A549 (cell line): ENCODE measurements around the gene ANKHD1. TPM values are rescaled to one million over a fixed set of nuclear protein-coding genes. Genes with fewer than 3 reads are reported as not detected.

ENCODE experiments used
- ATAC-seq, 2 experiments: fragments of 200-7000 bp in 1 of 2; fragments of >200 bp in 1 of 2; cut with Nextera tagmentation in 1 of 2; cut with Tn5 transposase in 1 of 2; 3 replicates each; pipeline versions ENCODE4 v1.8.0 to v1.9.1; 2018 to 2020; ENCODE audit warnings: mild to moderate bottlenecking in 1 of 2, moderate library complexity in 1 of 2
- CTCF ChIA-PET: fragments of 300-600 bp; sonication (Branson Sonifier 250); formaldehyde crosslinking; extraction: SDS; loops from one replicate; lab custom pipeline; 2021; ENCODE audit warnings: antibody characterized with exemption, inconsistent platforms; lab: Yijun Ruan, JAX
- POLR2A ChIA-PET: fragments of 350-600 bp; formaldehyde crosslinking; extraction: SDS; loops from one replicate; lab custom pipeline; 2021; ENCODE audit warnings: antibody characterized with exemption, inconsistent platforms; lab: Yijun Ruan, JAX
- DNase-seq, 2 experiments: peaks; one replicate each; pipeline versions ENCODE4 v3.0.0 to v3.0.0-alpha.2; 2011 to 2016; ENCODE audit warnings: low read depth in 1 of 2, low spot score in 1 of 2
- FAIRE-seq: peaks from 2 replicates; lab custom pipeline; 2011; peaks lifted over from hg19 to GRCh38; lab: Jason Lieb, UNC
- H3K27ac ChIP-seq, 2 experiments: fragments of >200 bp; sonication (Bioruptor Twin); formaldehyde crosslinking; 3 replicates each; pipeline ENCODE4 v1.5.1; 2016 to 2017
- H3K4me1 ChIP-seq: fragments of >200 bp; sonication (Bioruptor Twin); formaldehyde crosslinking; 3 replicates; pipeline ENCODE4 v1.6.1; 2016
- H3K4me2 ChIP-seq: fragments of >200 bp; sonication (Bioruptor Twin); formaldehyde crosslinking; 3 replicates; pipeline ENCODE4 v1.6.1; 2016
- H3K4me3 ChIP-seq: fragments of >200 bp; sonication (Bioruptor Twin); formaldehyde crosslinking; 3 replicates; pipeline ENCODE4 v1.5.1; 2016
- H3K9me3 ChIP-seq: fragments of >200 bp; sonication (Bioruptor Twin); formaldehyde crosslinking; 3 replicates; pipeline ENCODE4 v1.6.1; 2016
- BHLHE40 ChIP-seq: IDR thresholded peaks from 2 replicates; pipeline ENCODE4 v1.6.1; 2012; ENCODE audit warnings: low read depth, low read length, inconsistent platforms
- CBX2 ChIP-seq: fragments of 200-600 bp; sonication (generic); IDR thresholded peaks from 2 replicates; pipeline ENCODE4 v1.6.1; 2016; ENCODE audit warnings: low read depth, mild to moderate bottlenecking, borderline replicate concordance
- CHD2 ChIP-seq: fragments of 150-350 bp; IDR thresholded peaks from 2 replicates; pipeline ENCODE4 v1.6.1; 2014; ENCODE audit warnings: low read length; ENCODE audit not compliant: partially characterized antibody
- CHD4 ChIP-seq: fragments of 200-600 bp; sonication (generic); IDR thresholded peaks from 2 replicates; pipeline ENCODE4 v1.6.1; 2016; ENCODE audit warnings: antibody characterized with exemption, mild to moderate bottlenecking, borderline replicate concordance
- CTCF ChIP-seq: fragments of >200 bp; sonication (Bioruptor Twin); formaldehyde crosslinking; IDR thresholded peaks from 3 replicates; pipeline ENCODE4 v1.5.1; 2016
- E2F6 ChIP-seq: IDR thresholded peaks from 2 replicates; pipeline ENCODE4 v1.6.1; 2012; ENCODE audit warnings: low read depth, borderline replicate concordance
- EHF ChIP-seq: fragments of 250-450 bp; sonication (Bioruptor Pico); IDR thresholded peaks from 2 replicates; pipeline ENCODE4 v1.5.0; 2020; ENCODE audit warnings: mild to moderate bottlenecking
- EHMT2 ChIP-seq: fragments of 200-600 bp; sonication (generic); IDR thresholded peaks from 2 replicates; pipeline ENCODE4 v1.6.1; 2016; ENCODE audit warnings: antibody characterized with exemption, low read depth, mild to moderate bottlenecking, moderate library complexity
- ELK1 ChIP-seq: fragments of 150-350 bp; IDR thresholded peaks from 2 replicates; pipeline ENCODE4 v1.6.1; 2014; ENCODE audit warnings: low read depth, mild to moderate bottlenecking, low read length
- EP300 ChIP-seq, 2 experiments: fragments of >200 bp; sonication (Bioruptor Twin); formaldehyde crosslinking; IDR thresholded peaks; 2 replicates in 1 of 2; 3 replicates in 1 of 2; pipeline ENCODE4 v1.6.1; 2016 to 2017
- ESRRA ChIP-seq: fragments of 150-350 bp; IDR thresholded peaks from 2 replicates; pipeline ENCODE4 v1.6.1; 2014; ENCODE audit warnings: mild to moderate bottlenecking, low read length, borderline replicate concordance
- FOSB ChIP-seq: fragments of 250-450 bp; sonication (Bioruptor Pico); IDR thresholded peaks from 2 replicates; pipeline ENCODE4 v1.5.0; 2020; ENCODE audit warnings: mild to moderate bottlenecking, moderate library complexity
- FOSL2 ChIP-seq, 2 experiments: fragments of 450-650 bp in 1 of 2; fragments of >200 bp in 1 of 2; sonication (Bioruptor Twin) in 1 of 2; formaldehyde crosslinking; IDR thresholded peaks; 2 replicates each; pipeline versions ENCODE4 v1.5.0 to v1.6.1; 2016 to 2020; ENCODE audit warnings: mild to moderate bottlenecking in 1 of 2, moderate library complexity in 1 of 2
- HOXA7 ChIP-seq: fragments of 250-450 bp; sonication (Bioruptor Pico); IDR thresholded peaks from 2 replicates; pipeline ENCODE4 v1.5.0; 2020; ENCODE audit warnings: mild to moderate bottlenecking, moderate library complexity
- HOXB13 ChIP-seq: fragments of 250-450 bp; sonication (Bioruptor Pico); IDR thresholded peaks from 2 replicates; pipeline ENCODE4 v1.5.0; 2020; ENCODE audit warnings: low read depth, mild to moderate bottlenecking, moderate library complexity
- NPAS2 ChIP-seq: fragments of 250-450 bp; sonication (Bioruptor Pico); IDR thresholded peaks from 2 replicates; pipeline ENCODE4 v1.8.0; 2022; ENCODE audit warnings: mild to moderate bottlenecking, moderate library complexity, borderline replicate concordance
- PBX3 ChIP-seq: IDR thresholded peaks from 2 replicates; pipeline ENCODE4 v1.6.1; 2012
- RARB ChIP-seq: fragments of 250-450 bp; sonication (Bioruptor Pico); IDR thresholded peaks from 2 replicates; pipeline ENCODE4 v1.8.0; 2021; ENCODE audit warnings: mild to moderate bottlenecking, moderate library complexity
- RCOR1 ChIP-seq: fragments of 150-350 bp; IDR thresholded peaks from 2 replicates; pipeline ENCODE4 v1.6.1; 2014; ENCODE audit warnings: antibody characterized with exemption, low read length, low read depth
- RNF2 ChIP-seq: fragments of 200-600 bp; sonication (generic); IDR thresholded peaks from 2 replicates; pipeline ENCODE4 v1.6.1; 2016; ENCODE audit warnings: low read depth, mild to moderate bottlenecking, antibody characterized with exemption, moderate library complexity, borderline replicate concordance
- TP53 ChIP-seq: fragments of 250-450 bp; sonication (Bioruptor Pico); IDR thresholded peaks from 2 replicates; pipeline ENCODE4 v1.5.0; 2021; ENCODE audit warnings: mild to moderate bottlenecking, moderate library complexity
- ZSCAN20 ChIP-seq: fragments of 250-450 bp; sonication (Bioruptor Pico); IDR thresholded peaks from 2 replicates; pipeline ENCODE4 v1.8.0; 2022; ENCODE audit warnings: mild to moderate bottlenecking, moderate library complexity
- WGBS: methylation state at CpG from one replicate; pipeline ENCODE4 v1.1.6; 2017; ENCODE audit errors: missing lambda C conversion rate; 5-methylcytosine and 5-hydroxymethylcytosine counted together
- polyA plus RNA-seq, 4 experiments: library from polyadenylated mRNA; depleted of rRNA in 3 of 4; stranded (reverse); fragments of >200 nt; fragmentation: RNase III in 1 of 4; extraction: RNeasy Plus Mini Kit Qiagen cat#74134 plus additional on column Dnase treatment in 1 of 4; gene quantifications; 2 replicates in 3 of 4; 3 replicates in 1 of 4; pipeline ENCODE4 v1.2.3, GENCODE V29; 2011 to 2017
- TF ChIP-seq, protein P1 (sequence below): fragments of 450-650 bp; IDR thresholded peaks from 2 replicates; pipeline ENCODE4 v1.6.1; 2014; ENCODE audit warnings: antibody characterized with exemption

ANKHD1 gene
- polyA plus RNA-seq, 2 of the 4 experiments (the other 2 are of a cell fraction): 46.9 to 94.1 TPM

DNA sequence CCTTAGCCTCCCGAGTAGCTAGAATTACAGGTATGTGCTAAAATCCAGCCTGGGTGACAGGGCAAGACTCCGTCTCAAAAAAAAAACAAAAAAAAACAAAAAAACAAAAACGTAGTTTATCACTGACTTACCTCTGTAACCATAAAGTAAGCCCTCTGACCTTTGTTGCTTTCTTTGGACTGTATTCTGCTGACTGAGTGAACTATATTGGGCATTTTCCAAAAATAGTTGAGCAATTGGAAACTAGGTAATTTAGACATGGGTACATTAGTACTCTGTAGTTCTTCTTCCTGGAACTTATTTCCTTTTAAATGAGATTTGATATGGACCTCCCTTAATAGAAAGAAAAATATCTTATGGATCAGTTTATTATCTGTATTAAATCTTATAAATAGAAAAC, 66.6 kb downstream of the ANKHD1 start:
- ATAC-seq: no peak
- no peak for FAIRE-seq
- TF ChIP-seq BHLHE40 (no peak), CHD2 (no peak), NPAS2 (no peak), RNF2 (no peak), RARB (CRISPR knock-in tag) (no peak), FOSB (CRISPR knock-in tag) (no peak), EP300 (IDR thresholded peaks at IDR 0.05) (no peak), ESRRA (no peak), PBX3 (no peak), ELK1 (no peak), E2F6 (no peak), ZSCAN20 (CRISPR knock-in tag) (no peak)
- TF ChIP-seq, protein P1, sequence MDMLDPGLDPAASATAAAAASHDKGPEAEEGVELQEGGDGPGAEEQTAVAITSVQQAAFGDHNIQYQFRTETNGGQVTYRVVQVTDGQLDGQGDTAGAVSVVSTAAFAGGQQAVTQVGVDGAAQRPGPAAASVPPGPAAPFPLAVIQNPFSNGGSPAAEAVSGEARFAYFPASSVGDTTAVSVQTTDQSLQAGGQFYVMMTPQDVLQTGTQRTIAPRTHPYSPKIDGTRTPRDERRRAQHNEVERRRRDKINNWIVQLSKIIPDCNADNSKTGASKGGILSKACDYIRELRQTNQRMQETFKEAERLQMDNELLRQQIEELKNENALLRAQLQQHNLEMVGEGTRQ: no peak
- H3K4me1 ChIP-seq: 0 out of 3 replicates have a peak, but pooled peaks cover 3% of the 10 kb centered on the region
- no peak for DNase-seq
- 79% methylated on average over 3 of the region's 3 CpGs for WGBS
- POLR2A ChIA-PET: no interaction called here
- CTCF ChIA-PET: interaction anchor here (0.7 kb wide), 1 partner anchor 17 kb away, joined by 3 read pairs; no protein-coding TSS in a partner anchor
- no peak overlapping the region for H3K4me2 ChIP-seq
- H3K9me3 ChIP-seq: no peaks in the 10 kb centered on the region
- no peak overlapping the region for H3K27ac ChIP-seq
- H3K4me3 ChIP-seq: no peak overlapping the region

DNA sequence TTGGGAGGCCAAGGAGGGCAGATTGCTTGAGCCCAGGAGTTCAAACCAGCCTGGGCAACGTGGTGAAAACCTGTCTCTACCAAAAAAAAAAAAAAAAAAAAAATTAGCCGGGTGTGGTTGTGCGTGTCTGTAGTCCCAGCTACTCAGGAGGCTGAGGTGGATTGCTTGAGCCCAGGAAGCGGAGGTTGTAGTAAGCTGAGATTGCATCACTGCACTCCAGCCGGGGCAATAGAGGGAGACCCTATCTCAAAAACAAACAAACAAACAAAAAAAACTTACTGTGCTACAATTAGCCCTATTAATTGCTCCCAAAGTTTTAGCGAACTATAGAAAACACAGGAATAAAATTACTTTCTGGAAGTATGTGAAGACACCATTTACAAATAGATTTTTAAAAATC, 67.6 kb downstream of the ANKHD1 start:
- FAIRE-seq: no peak
- DNase-seq: no peak
- ATAC-seq: no peak
- CTCF ChIA-PET: interaction anchor here (1.4 kb wide), 1 partner anchor 17 kb away, joined by 3 read pairs; no protein-coding TSS in a partner anchor
- H3K4me1 ChIP-seq: 0 out of 3 replicates have a peak, but pooled peaks cover 3% of the 10 kb centered on the region
- H3K9me3 ChIP-seq: no peaks in the 10 kb centered on the region
- H3K4me2 ChIP-seq: no peak overlapping the region
- 89% methylated on average over 6 of the region's 6 CpGs for WGBS
- POLR2A ChIA-PET: interaction anchor here (0.7 kb wide), 1 partner anchor 106 kb away, joined by 6 read pairs; no protein-coding TSS in a partner anchor
- no peak overlapping the region for H3K4me3 ChIP-seq
- H3K27ac ChIP-seq: no peak overlapping the region
- TF ChIP-seq HOXA7 (CRISPR knock-in tag) (no peak), RCOR1 (no peak), CHD4 (no peak), HOXB13 (CRISPR knock-in tag) (no peak), CTCF (no peak), CHD2 (no peak), TP53 (CRISPR knock-in tag) (no peak), EHF (CRISPR knock-in tag) (no peak), EHMT2 (no peak), FOSL2 (IDR thresholded peaks at IDR 0.05) (no peak), FOSL2 (CRISPR knock-in tag; IDR thresholded peaks at IDR 0.05) (no peak), ELK1 (no peak), RNF2 (no peak), CBX2 (no peak)
